Spleen (tissue), 11 donors: ENCODE measurements around the gene PDZD11. TPM values are rescaled to one million over a fixed set of nuclear protein-coding genes. Genes with fewer than 3 reads are reported as not detected.

ENCODE experiments used
- DNase-seq: peaks from one replicate; pipeline ENCODE4 v3.0.0-alpha.2; 2020
- H3K27ac ChIP-seq, 8 donors: fragments of 200-600 bp; sonication (generic) in 7 of 8; 1 replicate in 4 of 8; 2 replicates in 4 of 8; pipeline versions ENCODE4 v1.5.0 to v1.8.0; 2016 to 2021; ENCODE audit warnings: inconsistent platforms in 4 of 8, mild to moderate bottlenecking in 4 of 8, moderate library complexity in 1 of 8
- H3K27me3 ChIP-seq, 7 donors: fragments of 200-600 bp; sonication (generic) in 6 of 7; replicated peaks in 1 of 7; 1 replicate in 4 of 7; 2 replicates in 3 of 7; pipeline versions ENCODE4 v1.5.0 to v1.8.0; 2016 to 2021; ENCODE audit warnings: inconsistent platforms in 3 of 7, mild to moderate bottlenecking in 1 of 7
- H3K36me3 ChIP-seq, 6 donors: fragments of 200-600 bp; sonication (generic) in 5 of 6; 1 replicate in 4 of 6; 2 replicates in 2 of 6; pipeline versions ENCODE4 v1.5.0 to v1.8.0; 2016 to 2021; ENCODE audit warnings: inconsistent platforms in 2 of 6
- H3K4me1 ChIP-seq, 6 donors: fragments of 200-600 bp; sonication (generic) in 5 of 6; 1 replicate in 3 of 6; 2 replicates in 3 of 6; pipeline versions ENCODE4 v1.5.0 to v1.8.0; 2016 to 2021; ENCODE audit warnings: inconsistent platforms in 3 of 6
- H3K4me3 ChIP-seq, 8 donors: fragments of 200-600 bp; sonication (generic) in 7 of 8; 1 replicate in 4 of 8; 2 replicates in 4 of 8; pipeline versions ENCODE4 v1.5.0 to v1.8.0; 2016 to 2021; ENCODE audit warnings: inconsistent platforms in 4 of 8, mild to moderate bottlenecking in 4 of 8, moderate library complexity in 2 of 8
- H3K9me3 ChIP-seq, 8 donors: fragments of 200-600 bp; sonication (generic) in 7 of 8; 1 replicate in 4 of 8; 2 replicates in 4 of 8; pipeline versions ENCODE4 v1.5.0 to v1.8.0; 2016 to 2021; ENCODE audit warnings: inconsistent platforms in 4 of 8
- CTCF ChIP-seq, 11 experiments: fragments of 200-600 bp in 7 of 11; fragments of 450-650 bp in 4 of 11; sonication (generic) in 4 of 11; IDR thresholded peaks in 8 of 11; conservative IDR thresholded peaks in 3 of 11; 1 replicate in 7 of 11; 2 replicates in 4 of 11; pipeline versions ENCODE4 v1.4.0 to v1.8.0; 2016 to 2021; ENCODE audit warnings: antibody characterized with exemption in 11 of 11, inconsistent platforms in 4 of 11, mild to moderate bottlenecking in 1 of 11
- POLR2A ChIP-seq, 3 donors: fragments of 450-650 bp; IDR thresholded peaks; one replicate each; pipeline ENCODE4 v1.5.1; 2017; ENCODE audit warnings: antibody characterized with exemption in 3 of 3, mild to moderate bottlenecking in 1 of 3
- POLR2AphosphoS5 ChIP-seq, 3 donors: sonication (generic); formaldehyde crosslinking; IDR thresholded peaks; one replicate each; pipeline ENCODE4 v1.5.1; 2017; ENCODE audit warnings: antibody characterized with exemption in 3 of 3
- WGBS, 5 donors: extraction: QIAGEN DNeasy Blood & Tissue Kit in 3 of 5; methylation state at CpG; one replicate each; pipeline versions ENCODE4 v1.1.5 to v1.1.7; 2013 to 2018; 5-methylcytosine and 5-hydroxymethylcytosine counted together
- intact Hi-C: fragments of 100-400 bp; cut with DNase I; formaldehyde crosslinking; loops from one replicate; pipeline ENCODE4 v1.15.0; 2023; ENCODE audit warnings: low total_unique reads
- polyA plus RNA-seq, 3 donors: library from polyadenylated mRNA; stranded (reverse); fragments of 200-250 nt; gene quantifications; one replicate each; pipeline ENCODE4 v1.2.1, GENCODE V29; 2013
- small RNA-seq, 4 donors: library from RNA; depleted of rRNA; stranded (forward); fragments of <200 nt; gene quantifications; one replicate each; pipeline ENCODE3, GENCODE V24; 2016
- total RNA-seq, 7 donors: library from RNA; depleted of rRNA in 3 of 7; stranded (reverse); fragments of >200 nt in 3 of 7; fragmentation: NEBNext Ultra II Directional in 4 of 7; extraction: Animal tissue kit (Norgen Biotek cat#: 25700) in 4 of 7; gene quantifications; one replicate each; pipeline versions ENCODE4 v1.1.0 to v1.2.1, GENCODE V29; 2016 to 2021
- donor health status: healthy with polysubstance abuse.
- donor health status: DM: no; HTN: no; CAD: no; lungs with moderate emphysema.
- donor health status: DM: no; HTN: no; CAD: no.
- donor health status: Bipolar disorder and iron deficiency.
- donor health status: healthy.
- donor health status: DM: no; HTN: no; CAD: no.
- donor health status: DM: yes; HTN: yes; CAD: no.

Gene PDZD11
- total and polyA plus RNA-seq, 10 donors, result 20.0 to 44.5 (median 25.3) TPM

- no peak for TF ChIP-seq POLR2AphosphoS5 (IDR thresholded peaks at IDR 0.05)
- TF ChIP-seq CTCF (IDR thresholded peaks at IDR 0.05 in 8 of 11, conservative IDR thresholded peaks at IDR 0.05 in 3 of 11), result no peak
- no peak for TF ChIP-seq POLR2A (IDR thresholded peaks at IDR 0.05)
- Histone ChIP-seq H3K27ac (no peak overlapping the region), H3K27me3 (no peaks in the 10 kb centered on the region), H3K4me3 (no peak overlapping the region), H3K4me1 (no peaks in the 10 kb centered on the region), H3K36me3 (no peaks in the 10 kb centered on the region), H3K9me3 (no peaks in the 10 kb centered on the region)
- intact Hi-C loops, result no loop called here
- DNase-seq, result no peak
- 80 to 90% (median 87%) methylated on average over 2 of the region's 2 CpGs for WGBS, 5 donors
These were observed 48.2 kb downstream of the PDZD11 start for GRCh38 chrX:70241501-70241900.

- Histone ChIP-seq H3K4me1 (no peaks in the 10 kb centered on the region), H3K27ac (no peak overlapping the region), H3K4me3 (no peak overlapping the region), H3K36me3 (no peaks in the 10 kb centered on the region), H3K9me3 (no peaks in the 10 kb centered on the region), H3K27me3 (no peaks in the 10 kb centered on the region)
- 92 to 100% (median 92%) methylated on average over 1 of the region's 1 CpG for WGBS, 5 donors
- no peak for DNase-seq
- intact Hi-C loops, result no loop called here
- TF ChIP-seq CTCF (IDR thresholded peaks at IDR 0.05 in 8 of 11, conservative IDR thresholded peaks at IDR 0.05 in 3 of 11), result no peak
- no peak for TF ChIP-seq POLR2AphosphoS5 (IDR thresholded peaks at IDR 0.05)
- TF ChIP-seq POLR2A (IDR thresholded peaks at IDR 0.05), result no peak
These were observed 49.0 kb downstream of the PDZD11 start for GRCh38 chrX:70240751-70241150.

Small RNA genes within 50 kb of the gene (small RNA-seq; reads per million reads assigned to genes)
- 0 to 0.12 (median 0.07) reads per million in 4 donors for gene RNA5SP507

Other genes with a start within 250 kb of the PDZD11 start
- gene AWAT2, start 240.0 kb downstream of the PDZD11 start, total RNA-seq, result not detected
- gene AWAT2, start 240.0 kb downstream of the PDZD11 start, polyA plus RNA-seq, result not detected
- gene OTUD6A, start 227.5 kb downstream of the PDZD11 start, total RNA-seq, result not detected
- not detected for gene OTUD6A, start 227.5 kb downstream of the PDZD11 start, polyA plus RNA-seq
- 10 to 100 TPM; 36.4 to 67.7 (median 48.1) TPM for gene IGBP1, start 156.5 kb downstream of the PDZD11 start, total RNA-seq
- gene IGBP1, start 156.5 kb downstream of the PDZD11 start, polyA plus RNA-seq, result 10 to 100 TPM; 48.4 to 78.4 (median 67.6) TPM
- gene DGAT2L6, start 112.4 kb downstream of the PDZD11 start, total RNA-seq, result not detected
- gene DGAT2L6, start 112.4 kb downstream of the PDZD11 start, polyA plus RNA-seq, result not detected
- not detected for gene AWAT1, start 55.3 kb downstream of the PDZD11 start, total RNA-seq
- gene AWAT1, start 55.3 kb downstream of the PDZD11 start, polyA plus RNA-seq, result not detected
- gene P2RY4, start 29.7 kb downstream of the PDZD11 start, total RNA-seq, result 1 to 10 TPM in 4 of 7 donors, under 1 TPM in 3; 0.27 to 1.8 (median 1.3) TPM
- gene P2RY4, start 29.7 kb downstream of the PDZD11 start, polyA plus RNA-seq, result under 1 TPM in 2 of 3 donors, not detected in 1; 0.06 to 0.11 TPM
- gene ARR3, start 21.6 kb downstream of the PDZD11 start, total RNA-seq, result not detected
- not detected for gene ARR3, start 21.6 kb downstream of the PDZD11 start, polyA plus RNA-seq
- not detected for gene RAB41, start 7.8 kb downstream of the PDZD11 start, total RNA-seq
- not detected for gene RAB41, start 7.8 kb downstream of the PDZD11 start, polyA plus RNA-seq
- gene KIF4A, start 177 bp upstream of the PDZD11 start, total RNA-seq, result 1 to 10 TPM; 1.4 to 6.0 (median 3.2) TPM
- 1 to 10 TPM in 2 of 3 donors, under 1 TPM in 1; 0.41 to 1.5 (median 1.3) TPM for gene KIF4A, start 177 bp upstream of the PDZD11 start, polyA plus RNA-seq
- 100 to 1,000 TPM in 1 of 7 donors, 10 to 100 TPM in 6; 37.0 to 103 (median 68.6) TPM for gene GDPD2, start 133.4 kb upstream of the PDZD11 start, total RNA-seq
- gene GDPD2, start 133.4 kb upstream of the PDZD11 start, polyA plus RNA-seq, result 10 to 100 TPM in 2 of 3 donors, 1 to 10 TPM in 1; 2.4 to 82.5 (median 25.1) TPM
- gene DLG3, start 154.9 kb upstream of the PDZD11 start, total RNA-seq, result 10 to 100 TPM; 27.9 to 46.3 (median 39.7) TPM
- gene DLG3, start 154.9 kb upstream of the PDZD11 start, polyA plus RNA-seq, result 1 to 10 TPM; 2.7 to 6.2 (median 4.3) TPM